ENCODE measurements around the gene LYRM4. TPM values are rescaled to one million over a fixed set of nuclear protein-coding genes. Genes with fewer than 3 reads are reported as not detected.

Gene LYRM4
- total and polyA plus RNA-seq, 2 experiments from 2014 or later, result 51.0 to 62.0 TPM

DNA sequence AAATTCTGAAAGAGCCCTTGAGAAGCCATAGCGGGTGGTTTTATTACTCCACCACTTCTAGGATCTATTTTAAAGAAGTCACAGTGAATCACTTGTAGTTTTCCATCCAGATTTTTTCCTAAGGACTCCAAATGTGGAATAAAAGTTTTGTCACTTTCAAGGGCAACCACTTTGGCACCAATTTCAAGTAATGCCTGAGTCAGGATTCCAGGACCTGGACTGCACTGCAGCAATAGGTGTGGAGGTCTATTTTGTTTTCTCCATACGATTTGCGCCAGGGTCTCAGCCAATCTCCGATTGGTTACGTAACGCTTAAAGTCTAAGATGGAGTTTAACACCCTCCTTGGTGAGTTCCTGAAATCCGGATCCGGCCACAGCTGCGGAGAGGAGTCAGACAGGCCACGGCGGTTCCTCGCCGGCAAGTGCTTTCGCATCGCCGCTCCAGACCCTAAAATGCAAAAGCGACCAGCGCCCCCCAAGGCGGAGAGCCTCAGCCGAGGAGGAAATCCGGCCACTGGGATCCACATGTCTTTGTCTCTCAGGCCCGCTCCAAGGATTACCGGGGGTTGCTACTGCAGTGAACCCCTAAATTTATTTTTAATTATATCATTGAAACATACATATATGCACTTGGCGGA is 194.2 kb downstream of the LYRM4 start:
- Mint-ChIP-seq H3K27me3 (ENCODE audit: insufficient read depth, low read depth, poor library complexity) (peaks cover 2% of the 10 kb centered on the region), H3K4me1 (no peaks in the 10 kb centered on the region)
- TF ChIP-seq NANOG (IDR thresholded peaks at IDR 0.05; ENCODE audit: borderline replicate concordance) (no peak), EZH2 (IDR thresholded peaks at IDR 0.05; ENCODE audit: low read depth, unreplicated experiment) (no peak), EZH2phosphoT487 (IDR thresholded peaks at IDR 0.05; ENCODE audit: unreplicated experiment) (no peak), STAT1 (IDR thresholded peaks at IDR 0.05; ENCODE audit: unreplicated experiment) (no peak), CREB1 (CRISPR knock-in tag; IDR thresholded peaks at IDR 0.05; ENCODE audit: low read depth) (no peak), JUNB (IDR thresholded peaks at IDR 0.05; ENCODE audit: unreplicated experiment) (no peak), POLR2AphosphoS5 (IDR thresholded peaks at IDR 0.05; ENCODE audit: low read depth) (no peak), ZNF331 (CRISPR knock-in tag; IDR thresholded peaks at IDR 0.05; ENCODE audit: low read depth) (no peak), ZNF114 (CRISPR knock-in tag; IDR thresholded peaks at IDR 0.05) (no peak)
- TF ChIP-seq, protein P1, sequence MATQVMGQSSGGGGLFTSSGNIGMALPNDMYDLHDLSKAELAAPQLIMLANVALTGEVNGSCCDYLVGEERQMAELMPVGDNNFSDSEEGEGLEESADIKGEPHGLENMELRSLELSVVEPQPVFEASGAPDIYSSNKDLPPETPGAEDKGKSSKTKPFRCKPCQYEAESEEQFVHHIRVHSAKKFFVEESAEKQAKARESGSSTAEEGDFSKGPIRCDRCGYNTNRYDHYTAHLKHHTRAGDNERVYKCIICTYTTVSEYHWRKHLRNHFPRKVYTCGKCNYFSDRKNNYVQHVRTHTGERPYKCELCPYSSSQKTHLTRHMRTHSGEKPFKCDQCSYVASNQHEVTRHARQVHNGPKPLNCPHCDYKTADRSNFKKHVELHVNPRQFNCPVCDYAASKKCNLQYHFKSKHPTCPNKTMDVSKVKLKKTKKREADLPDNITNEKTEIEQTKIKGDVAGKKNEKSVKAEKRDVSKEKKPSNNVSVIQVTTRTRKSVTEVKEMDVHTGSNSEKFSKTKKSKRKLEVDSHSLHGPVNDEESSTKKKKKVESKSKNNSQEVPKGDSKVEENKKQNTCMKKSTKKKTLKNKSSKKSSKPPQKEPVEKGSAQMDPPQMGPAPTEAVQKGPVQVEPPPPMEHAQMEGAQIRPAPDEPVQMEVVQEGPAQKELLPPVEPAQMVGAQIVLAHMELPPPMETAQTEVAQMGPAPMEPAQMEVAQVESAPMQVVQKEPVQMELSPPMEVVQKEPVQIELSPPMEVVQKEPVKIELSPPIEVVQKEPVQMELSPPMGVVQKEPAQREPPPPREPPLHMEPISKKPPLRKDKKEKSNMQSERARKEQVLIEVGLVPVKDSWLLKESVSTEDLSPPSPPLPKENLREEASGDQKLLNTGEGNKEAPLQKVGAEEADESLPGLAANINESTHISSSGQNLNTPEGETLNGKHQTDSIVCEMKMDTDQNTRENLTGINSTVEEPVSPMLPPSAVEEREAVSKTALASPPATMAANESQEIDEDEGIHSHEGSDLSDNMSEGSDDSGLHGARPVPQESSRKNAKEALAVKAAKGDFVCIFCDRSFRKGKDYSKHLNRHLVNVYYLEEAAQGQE (IDR thresholded peaks at IDR 0.05; ENCODE audit: unreplicated experiment), result no peak
- TF ChIP-seq, protein P2, sequence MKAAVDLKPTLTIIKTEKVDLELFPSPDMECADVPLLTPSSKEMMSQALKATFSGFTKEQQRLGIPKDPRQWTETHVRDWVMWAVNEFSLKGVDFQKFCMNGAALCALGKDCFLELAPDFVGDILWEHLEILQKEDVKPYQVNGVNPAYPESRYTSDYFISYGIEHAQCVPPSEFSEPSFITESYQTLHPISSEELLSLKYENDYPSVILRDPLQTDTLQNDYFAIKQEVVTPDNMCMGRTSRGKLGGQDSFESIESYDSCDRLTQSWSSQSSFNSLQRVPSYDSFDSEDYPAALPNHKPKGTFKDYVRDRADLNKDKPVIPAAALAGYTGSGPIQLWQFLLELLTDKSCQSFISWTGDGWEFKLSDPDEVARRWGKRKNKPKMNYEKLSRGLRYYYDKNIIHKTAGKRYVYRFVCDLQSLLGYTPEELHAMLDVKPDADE (IDR thresholded peaks at IDR 0.05), result no peak
- TF ChIP-seq, protein P3, sequence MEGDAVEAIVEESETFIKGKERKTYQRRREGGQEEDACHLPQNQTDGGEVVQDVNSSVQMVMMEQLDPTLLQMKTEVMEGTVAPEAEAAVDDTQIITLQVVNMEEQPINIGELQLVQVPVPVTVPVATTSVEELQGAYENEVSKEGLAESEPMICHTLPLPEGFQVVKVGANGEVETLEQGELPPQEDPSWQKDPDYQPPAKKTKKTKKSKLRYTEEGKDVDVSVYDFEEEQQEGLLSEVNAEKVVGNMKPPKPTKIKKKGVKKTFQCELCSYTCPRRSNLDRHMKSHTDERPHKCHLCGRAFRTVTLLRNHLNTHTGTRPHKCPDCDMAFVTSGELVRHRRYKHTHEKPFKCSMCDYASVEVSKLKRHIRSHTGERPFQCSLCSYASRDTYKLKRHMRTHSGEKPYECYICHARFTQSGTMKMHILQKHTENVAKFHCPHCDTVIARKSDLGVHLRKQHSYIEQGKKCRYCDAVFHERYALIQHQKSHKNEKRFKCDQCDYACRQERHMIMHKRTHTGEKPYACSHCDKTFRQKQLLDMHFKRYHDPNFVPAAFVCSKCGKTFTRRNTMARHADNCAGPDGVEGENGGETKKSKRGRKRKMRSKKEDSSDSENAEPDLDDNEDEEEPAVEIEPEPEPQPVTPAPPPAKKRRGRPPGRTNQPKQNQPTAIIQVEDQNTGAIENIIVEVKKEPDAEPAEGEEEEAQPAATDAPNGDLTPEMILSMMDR (conservative IDR thresholded peaks at IDR 0.05; ENCODE audit: low read depth in 2 of 2), result no peak
- TF ChIP-seq, protein P4, sequence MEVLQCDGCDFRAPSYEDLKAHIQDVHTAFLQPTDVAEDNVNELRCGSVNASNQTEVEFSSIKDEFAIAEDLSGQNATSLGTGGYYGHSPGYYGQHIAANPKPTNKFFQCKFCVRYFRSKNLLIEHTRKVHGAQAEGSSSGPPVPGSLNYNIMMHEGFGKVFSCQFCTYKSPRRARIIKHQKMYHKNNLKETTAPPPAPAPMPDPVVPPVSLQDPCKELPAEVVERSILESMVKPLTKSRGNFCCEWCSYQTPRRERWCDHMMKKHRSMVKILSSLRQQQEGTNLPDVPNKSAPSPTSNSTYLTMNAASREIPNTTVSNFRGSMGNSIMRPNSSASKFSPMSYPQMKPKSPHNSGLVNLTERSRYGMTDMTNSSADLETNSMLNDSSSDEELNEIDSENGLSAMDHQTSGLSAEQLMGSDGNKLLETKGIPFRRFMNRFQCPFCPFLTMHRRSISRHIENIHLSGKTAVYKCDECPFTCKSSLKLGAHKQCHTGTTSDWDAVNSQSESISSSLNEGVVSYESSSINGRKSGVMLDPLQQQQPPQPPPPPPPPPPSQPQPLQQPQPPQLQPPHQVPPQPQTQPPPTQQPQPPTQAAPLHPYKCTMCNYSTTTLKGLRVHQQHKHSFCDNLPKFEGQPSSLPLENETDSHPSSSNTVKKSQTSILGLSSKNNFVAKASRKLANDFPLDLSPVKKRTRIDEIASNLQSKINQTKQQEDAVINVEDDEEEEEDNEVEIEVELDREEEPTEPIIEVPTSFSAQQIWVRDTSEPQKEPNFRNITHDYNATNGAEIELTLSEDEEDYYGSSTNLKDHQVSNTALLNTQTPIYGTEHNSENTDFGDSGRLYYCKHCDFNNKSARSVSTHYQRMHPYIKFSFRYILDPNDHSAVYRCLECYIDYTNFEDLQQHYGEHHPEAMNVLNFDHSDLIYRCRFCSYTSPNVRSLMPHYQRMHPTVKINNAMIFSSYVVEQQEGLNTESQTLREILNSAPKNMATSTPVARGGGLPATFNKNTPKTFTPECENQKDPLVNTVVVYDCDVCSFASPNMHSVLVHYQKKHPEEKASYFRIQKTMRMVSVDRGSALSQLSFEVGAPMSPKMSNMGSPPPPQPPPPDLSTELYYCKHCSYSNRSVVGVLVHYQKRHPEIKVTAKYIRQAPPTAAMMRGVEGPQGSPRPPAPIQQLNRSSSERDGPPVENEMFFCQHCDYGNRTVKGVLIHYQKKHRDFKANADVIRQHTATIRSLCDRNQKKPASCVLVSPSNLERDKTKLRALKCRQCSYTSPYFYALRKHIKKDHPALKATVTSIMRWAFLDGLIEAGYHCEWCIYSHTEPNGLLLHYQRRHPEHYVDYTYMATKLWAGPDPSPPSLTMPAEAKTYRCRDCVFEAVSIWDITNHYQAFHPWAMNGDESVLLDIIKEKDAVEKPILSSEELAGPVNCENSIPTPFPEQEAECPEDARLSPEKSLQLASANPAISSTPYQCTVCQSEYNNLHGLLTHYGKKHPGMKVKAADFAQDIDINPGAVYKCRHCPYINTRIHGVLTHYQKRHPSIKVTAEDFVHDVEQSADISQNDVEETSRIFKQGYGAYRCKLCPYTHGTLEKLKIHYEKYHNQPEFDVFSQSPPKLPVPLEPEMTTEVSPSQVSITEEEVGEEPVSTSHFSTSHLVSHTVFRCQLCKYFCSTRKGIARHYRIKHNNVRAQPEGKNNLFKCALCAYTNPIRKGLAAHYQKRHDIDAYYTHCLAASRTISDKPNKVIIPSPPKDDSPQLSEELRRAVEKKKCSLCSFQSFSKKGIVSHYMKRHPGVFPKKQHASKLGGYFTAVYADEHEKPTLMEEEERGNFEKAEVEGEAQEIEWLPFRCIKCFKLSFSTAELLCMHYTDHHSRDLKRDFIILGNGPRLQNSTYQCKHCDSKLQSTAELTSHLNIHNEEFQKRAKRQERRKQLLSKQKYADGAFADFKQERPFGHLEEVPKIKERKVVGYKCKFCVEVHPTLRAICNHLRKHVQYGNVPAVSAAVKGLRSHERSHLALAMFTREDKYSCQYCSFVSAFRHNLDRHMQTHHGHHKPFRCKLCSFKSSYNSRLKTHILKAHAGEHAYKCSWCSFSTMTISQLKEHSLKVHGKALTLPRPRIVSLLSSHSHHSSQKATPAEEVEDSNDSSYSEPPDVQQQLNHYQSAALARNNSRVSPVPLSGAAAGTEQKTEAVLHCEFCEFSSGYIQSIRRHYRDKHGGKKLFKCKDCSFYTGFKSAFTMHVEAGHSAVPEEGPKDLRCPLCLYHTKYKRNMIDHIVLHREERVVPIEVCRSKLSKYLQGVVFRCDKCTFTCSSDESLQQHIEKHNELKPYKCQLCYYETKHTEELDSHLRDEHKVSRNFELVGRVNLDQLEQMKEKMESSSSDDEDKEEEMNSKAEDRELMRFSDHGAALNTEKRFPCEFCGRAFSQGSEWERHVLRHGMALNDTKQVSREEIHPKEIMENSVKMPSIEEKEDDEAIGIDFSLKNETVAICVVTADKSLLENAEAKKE (CRISPR knock-in tag; IDR thresholded peaks at IDR 0.05), result no peak

More for the DNA sequence above, 194.2 kb downstream of the LYRM4 start:
- Histone ChIP-seq H3F3A (replicated peaks; ENCODE audit: low read depth) (no peaks in the 10 kb centered on the region), H4K20me1 (replicated peaks; ENCODE audit: insufficient read depth) (no peaks in the 10 kb centered on the region), H3K79me2 (replicated peaks; ENCODE audit: insufficient read depth) (no peaks in the 10 kb centered on the region), H3K9me2 (ENCODE audit: insufficient read depth) (no peaks in the 10 kb centered on the region), H3K4me2 (no peak overlapping the region), H2AFZ (no peak overlapping the region), H3K27ac (ENCODE audit: low read depth) (no peak overlapping the region), H3K4me3 (no peak overlapping the region), H3K27me3 (ENCODE audit: insufficient read depth) (no peaks in the 10 kb centered on the region), H3K4me1 (ENCODE audit: insufficient read depth) (no peaks in the 10 kb centered on the region), H3K36me3 (ENCODE audit: insufficient read depth) (no peaks in the 10 kb centered on the region)
- H3K9me3 Mint-ChIP-seq, result no peaks in the 10 kb centered on the region
- ATAC-seq (no peak), DNase-seq (ENCODE audit: low spot score) (no peak)
- no peak overlapping the region for H3K4me3 Mint-ChIP-seq
- H3K27ac Mint-ChIP-seq, result no peak overlapping the region
- H3K36me3 Mint-ChIP-seq (ENCODE audit: low read depth), result no peaks in the 10 kb centered on the region; the same call in 2 of the 3 replicates
